HL-60 (cell line): ENCODE data around the gene RECQL5.

Experiments
- DNase-seq, 2 experiments: peaks; one replicate each; pipeline ENCODE4 v3.0.0-alpha.2; 2010 to 2020; ENCODE audit warnings: low read depth in 1 of 2, low spot score in 1 of 2
- H3K27ac ChIP-seq: fragments of 250-450 bp; sonication (Bioruptor Pico); replicated peaks from 2 replicates; pipeline ENCODE4 v1.5.1; 2020; ENCODE audit warnings: mild to moderate bottlenecking, moderate library complexity
- H3K27me3 ChIP-seq: fragments of 250-450 bp; sonication (Bioruptor Pico); 2 replicates; pipeline ENCODE4 v1.5.1; 2021; ENCODE audit warnings: mild to moderate bottlenecking, moderate library complexity; ENCODE audit not compliant: insufficient read depth, poor library complexity, severe bottlenecking
- H3K4me3 ChIP-seq: replicated peaks from 2 replicates; pipeline ENCODE4 v1.5.1; 2011; ENCODE audit warnings: mild to moderate bottlenecking, control low read depth, low read length; ENCODE audit not compliant: insufficient read depth
- CTCF ChIP-seq: IDR thresholded peaks from one replicate; pipeline ENCODE4 v1.5.1; 2011; ENCODE audit warnings: low read length, control low read depth, inconsistent platforms; ENCODE audit not compliant: insufficient read depth
- GABPA ChIP-seq: IDR thresholded peaks from 2 replicates; pipeline ENCODE4 v1.6.1; 2012; ENCODE audit warnings: low read depth
- POLR2AphosphoS5 ChIP-seq: IDR thresholded peaks from 2 replicates; pipeline ENCODE4 v1.6.1; 2012; ENCODE audit warnings: low read depth
- REST ChIP-seq: IDR thresholded peaks from 2 replicates; pipeline ENCODE4 v1.6.1; 2012; ENCODE audit warnings: low read depth; ENCODE audit not compliant: insufficient replicate concordance
- SPI1 ChIP-seq: IDR thresholded peaks from 2 replicates; pipeline ENCODE4 v1.6.1; 2012; ENCODE audit warnings: low read depth, mild to moderate bottlenecking, borderline replicate concordance

The RECQL5 gene

GRCh38 chr17:75650874-75651273 lies 16.1 kb downstream of the RECQL5 start:
- DNase-seq: no peak
- Histone ChIP-seq H3K4me3 (no peak overlapping the region), H3K27me3 (no peaks in the 10 kb centered on the region), H3K27ac (no peak overlapping the region)
- TF ChIP-seq REST (no peak), SPI1 (no peak)

GRCh38 chr17:75649687-75650086 lies 17.3 kb downstream of the RECQL5 start:
- Histone ChIP-seq H3K4me3 (no peak overlapping the region), H3K27ac (no peak overlapping the region), H3K27me3 (no peaks in the 10 kb centered on the region)
- no peak for TF ChIP-seq POLR2AphosphoS5
- no peak for TF ChIP-seq GABPA
- TF ChIP-seq REST: no peak
- TF ChIP-seq CTCF: no peak
- TF ChIP-seq SPI1: no peak
- no peak for DNase-seq

GRCh38 chr17:75647921-75648320 lies 19.0 kb downstream of the RECQL5 start:
- TF ChIP-seq SPI1 (no peak), GABPA (no peak)
- Histone ChIP-seq H3K27me3 (no peaks in the 10 kb centered on the region), H3K27ac (no peak overlapping the region), H3K4me3 (no peak overlapping the region)
- no peak for DNase-seq

GRCh38 chr17:75647061-75647460 lies 19.9 kb downstream of the RECQL5 start:
- DNase-seq: no peak
- no peak overlapping the region for H3K4me3 ChIP-seq
- no peaks in the 10 kb centered on the region for H3K27me3 ChIP-seq
- TF ChIP-seq REST: no peak
- no peak for TF ChIP-seq POLR2AphosphoS5
- TF ChIP-seq GABPA: no peak
- TF ChIP-seq SPI1: no peak
- TF ChIP-seq CTCF: no peak
- no peak overlapping the region for H3K27ac ChIP-seq
